Mesenchymal stem cell (in vitro differentiated cells and primary cell): ENCODE measurements around the gene TOX2.
A peak's percentile ranks its signal among the peaks of the same experiment; 100 is the strongest.

ENCODE experiments used
- DNase-seq: peaks from one replicate; pipeline ENCODE4 v3.0.0-alpha.2; 2013
- H2AFZ ChIP-seq: one replicate; pipeline ENCODE4 v1.6.1; 2013; ENCODE audit warnings: low read depth, mild to moderate bottlenecking, control low read depth, inconsistent platforms, low read length, moderate library complexity
- H2AK5ac ChIP-seq: 2 replicates; pipeline ENCODE4 v1.6.1; 2013; ENCODE audit warnings: low read length, moderate library complexity, mild to moderate bottlenecking, inconsistent platforms; ENCODE audit not compliant: severe bottlenecking
- H2BK120ac ChIP-seq: one replicate; pipeline ENCODE4 v1.6.1; 2013; ENCODE audit warnings: low read depth, mild to moderate bottlenecking, inconsistent platforms, low read length, moderate library complexity
- H2BK12ac ChIP-seq, 2 experiments: one replicate each; pipeline ENCODE4 v1.6.1; 2013; ENCODE audit warnings: inconsistent platforms in 2 of 2, low read length in 2 of 2, mild to moderate bottlenecking in 2 of 2, moderate library complexity in 2 of 2, control low read depth in 1 of 2
- H2BK15ac ChIP-seq: one replicate; pipeline ENCODE4 v1.6.1; 2013; ENCODE audit warnings: mild to moderate bottlenecking, low read depth, inconsistent platforms; ENCODE audit not compliant: poor library complexity, severe bottlenecking
- H2BK5ac ChIP-seq: 2 replicates; pipeline ENCODE4 v1.6.1; 2013; ENCODE audit warnings: low read depth, mild to moderate bottlenecking, low read length, control low read depth, inconsistent platforms; ENCODE audit not compliant: poor library complexity, severe bottlenecking
- H3K14ac ChIP-seq, 2 experiments: one replicate each; pipeline ENCODE4 v1.6.1; 2013; ENCODE audit warnings: inconsistent platforms in 2 of 2, low read length in 2 of 2, control low read depth in 1 of 2, mild to moderate bottlenecking in 1 of 2, moderate library complexity in 1 of 2
- H3K18ac ChIP-seq, 2 experiments: one replicate each; pipeline ENCODE4 v1.6.1; 2013; ENCODE audit warnings: inconsistent platforms in 2 of 2, low read length in 2 of 2, control low read depth in 1 of 2, low read depth in 1 of 2, mild to moderate bottlenecking in 1 of 2
- H3K23ac ChIP-seq, 2 experiments: one replicate each; pipeline ENCODE4 v1.6.1; 2013; ENCODE audit warnings: inconsistent platforms in 2 of 2, low read length in 2 of 2, mild to moderate bottlenecking in 2 of 2, moderate library complexity in 2 of 2, control low read depth in 1 of 2
- H3K27ac ChIP-seq: 2 replicates; pipeline ENCODE4 v1.5.1; 2013; ENCODE audit warnings: mild to moderate bottlenecking, moderate library complexity, low read length, control low read depth, inconsistent platforms; ENCODE audit not compliant: poor library complexity, severe bottlenecking
- H3K27me3 ChIP-seq, 2 experiments: 2 replicates each; pipeline versions ENCODE4 v1.6.1 to v1.7.0; 2013; ENCODE audit warnings: low read length in 2 of 2, mild to moderate bottlenecking in 2 of 2, moderate library complexity in 2 of 2, control low read depth in 1 of 2, inconsistent platforms in 1 of 2; ENCODE audit not compliant: control insufficient read depth in 1 of 2, insufficient read depth in 1 of 2
- H3K36me3 ChIP-seq, 2 experiments: 2 replicates each; pipeline versions ENCODE4 v1.6.1 to v1.7.0; 2013; ENCODE audit warnings: low read length in 2 of 2, control low read depth in 1 of 2, inconsistent platforms in 1 of 2, low read depth in 1 of 2, mild to moderate bottlenecking in 1 of 2; ENCODE audit not compliant: insufficient read depth in 2 of 2, control insufficient read depth in 1 of 2
- H3K4ac ChIP-seq, 2 experiments: one replicate each; pipeline ENCODE4 v1.6.1; 2013; ENCODE audit warnings: inconsistent platforms in 2 of 2, low read length in 2 of 2, mild to moderate bottlenecking in 2 of 2, moderate library complexity in 2 of 2, control low read depth in 1 of 2, low read depth in 1 of 2
- H3K4me1 ChIP-seq: 2 replicates; pipeline ENCODE4 v1.6.1; 2013; ENCODE audit warnings: low read depth, low read length, control low read depth; ENCODE audit not compliant: control insufficient read depth, insufficient read depth
- H3K4me2 ChIP-seq: 2 replicates; pipeline ENCODE4 v1.6.1; 2013; ENCODE audit warnings: low read length, mild to moderate bottlenecking, inconsistent platforms; ENCODE audit not compliant: poor library complexity, severe bottlenecking
- H3K4me3 ChIP-seq, 2 experiments: 2 replicates each; pipeline versions ENCODE4 v1.5.1 to v1.7.0; 2013; ENCODE audit warnings: low read length in 2 of 2, mild to moderate bottlenecking in 2 of 2, control low read depth in 1 of 2, low read depth in 1 of 2; ENCODE audit not compliant: insufficient read depth in 1 of 2
- H3K79me1 ChIP-seq: replicated peaks from 2 replicates; pipeline ENCODE4 v1.6.1; 2013; ENCODE audit warnings: mild to moderate bottlenecking, control low read depth, low read length, inconsistent platforms; ENCODE audit not compliant: poor library complexity, severe bottlenecking
- H3K9ac ChIP-seq: 2 replicates; pipeline ENCODE4 v1.7.0; 2013; ENCODE audit warnings: mild to moderate bottlenecking, low read length, moderate library complexity
- H3K9me3 ChIP-seq: 2 replicates; pipeline ENCODE4 v1.7.0; 2013; ENCODE audit warnings: mild to moderate bottlenecking, low read length; ENCODE audit not compliant: control insufficient read depth
- H4K8ac ChIP-seq: one replicate; pipeline ENCODE4 v1.6.1; 2013; ENCODE audit warnings: inconsistent platforms, mild to moderate bottlenecking, low read length, moderate library complexity
- H4K91ac ChIP-seq: one replicate; pipeline ENCODE4 v1.6.1; 2013; ENCODE audit warnings: mild to moderate bottlenecking, low read length, inconsistent platforms
- WGBS: methylation state at CpG from one replicate; pipeline ENCODE4 v1.1.7; 2013; ENCODE audit warnings: mixed read lengths; 5-methylcytosine and 5-hydroxymethylcytosine counted together

Gene TOX2

GRCh38 chr20:44028868-44029847, 114.5 kb downstream of the TOX2 start:
- peak overlapping the region; percentile 13 for H4K8ac ChIP-seq
- no peak overlapping the region for H2AFZ ChIP-seq
- no peak overlapping the region for H2BK15ac ChIP-seq
- no peak overlapping the region for H3K27ac ChIP-seq
- peaks cover 23 to 63% of the 10 kb centered on the region in 2 experiments for H3K27me3 ChIP-seq
- peaks cover 2% of the 10 kb centered on the region for H3K9me3 ChIP-seq
- H2BK12ac ChIP-seq = no peak overlapping the region
- no peak overlapping the region for H3K4me2 ChIP-seq
- no peak for DNase-seq
- H2AK5ac ChIP-seq = no peak overlapping the region
- H2BK5ac ChIP-seq = no peak overlapping the region
- no peaks in the 10 kb centered on the region for H3K4me1 ChIP-seq
- H3K18ac ChIP-seq = peak overlapping the region in 1 of 2 experiments; percentile 63
- H3K23ac ChIP-seq = peak overlapping the region in 1 of 2 experiments; percentile 32
- H3K36me3 ChIP-seq = no peaks in the 10 kb centered on the region
- no peak overlapping the region for H2BK120ac ChIP-seq
- H3K4me3 ChIP-seq = no peak overlapping the region
- peak overlapping the region in 1 of 2 experiments; percentile 92 for H3K14ac ChIP-seq
- H3K4ac ChIP-seq = no peak overlapping the region
- H3K79me1 ChIP-seq = no peaks in the 10 kb centered on the region
- H3K9ac ChIP-seq = no peak overlapping the region
- WGBS = 82% methylated on average over 14 of the region's 14 CpGs
- peak overlapping the region; percentile 18 for H4K91ac ChIP-seq

- no peak overlapping the region for H2BK15ac ChIP-seq
- no peak overlapping the region for H3K4ac ChIP-seq
- H2BK12ac ChIP-seq = no peak overlapping the region
- peaks cover 23 to 70% of the 10 kb centered on the region in 2 experiments for H3K27me3 ChIP-seq
- H3K79me1 ChIP-seq = no peaks in the 10 kb centered on the region
- H3K4me2 ChIP-seq = no peak overlapping the region
- H3K4me3 ChIP-seq = no peak overlapping the region
- H4K91ac ChIP-seq = peak overlapping the region; percentile 18
- no peak overlapping the region for H4K8ac ChIP-seq
- peaks cover 8% of the 10 kb centered on the region for H3K9me3 ChIP-seq
- H3K9ac ChIP-seq = no peak overlapping the region
- H2BK5ac ChIP-seq = no peak overlapping the region
- no peak overlapping the region for H3K14ac ChIP-seq
- H3K18ac ChIP-seq = no peak overlapping the region
- no peaks in the 10 kb centered on the region for H3K36me3 ChIP-seq
- no peaks in the 10 kb centered on the region for H3K4me1 ChIP-seq
- no peak overlapping the region for H3K27ac ChIP-seq
- H2AFZ ChIP-seq = no peak overlapping the region
- no peak for DNase-seq
- WGBS = 93% methylated on average over 4 of the region's 4 CpGs
- H3K23ac ChIP-seq = no peak overlapping the region
- no peak overlapping the region for H2AK5ac ChIP-seq
- no peak overlapping the region for H2BK120ac ChIP-seq
These were observed 115.2 kb downstream of the TOX2 start for GRCh38 chr20:44029848-44030230.

GRCh38 chr20:44030394-44030793, 115.7 kb downstream of the TOX2 start:
- H3K27ac ChIP-seq = no peak overlapping the region
- DNase-seq = no peak
- no peak overlapping the region for H3K4ac ChIP-seq
- H3K9me3 ChIP-seq = peaks cover 10% of the 10 kb centered on the region
- no peak overlapping the region for H2BK5ac ChIP-seq
- H4K91ac ChIP-seq = no peak overlapping the region
- 100% methylated on average over 2 of the region's 2 CpGs for WGBS
- no peak overlapping the region for H3K4me2 ChIP-seq
- H2BK12ac ChIP-seq = no peak overlapping the region
- H3K23ac ChIP-seq = no peak overlapping the region
- H2BK15ac ChIP-seq = no peak overlapping the region
- H3K18ac ChIP-seq = no peak overlapping the region
- peak overlapping the region in 1 of 2 experiments; percentile 5 for H3K14ac ChIP-seq
- no peaks in the 10 kb centered on the region for H3K36me3 ChIP-seq
- no peak overlapping the region for H3K9ac ChIP-seq
- no peak overlapping the region for H3K4me3 ChIP-seq
- H2AFZ ChIP-seq = no peak overlapping the region
- no peak overlapping the region for H2AK5ac ChIP-seq
- H2BK120ac ChIP-seq = no peak overlapping the region
- H3K79me1 ChIP-seq = no peaks in the 10 kb centered on the region
- H4K8ac ChIP-seq = peak overlapping the region; percentile 3
- no peaks in the 10 kb centered on the region for H3K4me1 ChIP-seq
- H3K27me3 ChIP-seq = peaks cover 27 to 73% of the 10 kb centered on the region in 2 experiments

GRCh38 chr20:44031001-44031574, 116.4 kb downstream of the TOX2 start:
- Histone ChIP-seq H3K36me3 (no peaks in the 10 kb centered on the region), H3K14ac (peak overlapping the region in 1 of 2 experiments; percentile 23), H3K27me3 (peaks cover 33 to 79% of the 10 kb centered on the region in 2 experiments), H3K9ac (no peak overlapping the region), H3K4ac (no peak overlapping the region), H3K79me1 (no peaks in the 10 kb centered on the region), H3K4me3 (no peak overlapping the region), H2BK120ac (no peak overlapping the region), H3K4me1 (no peaks in the 10 kb centered on the region), H3K4me2 (no peak overlapping the region), H3K9me3 (peaks cover 10% of the 10 kb centered on the region), H2AK5ac (no peak overlapping the region), H4K8ac (peak overlapping the region; percentile 73), H2BK5ac (no peak overlapping the region), H4K91ac (no peak overlapping the region), H2BK12ac (no peak overlapping the region), H2AFZ (no peak overlapping the region), H2BK15ac (no peak overlapping the region), H3K27ac (no peak overlapping the region), H3K23ac (no peak overlapping the region), H3K18ac (no peak overlapping the region)
- no peak for DNase-seq
- WGBS = 96% methylated on average over 14 of the region's 14 CpGs
